ENCODE measurements around the gene ACOX3. TPM values are rescaled to one million over a fixed set of nuclear protein-coding genes. Genes with fewer than 3 reads are reported as not detected.

The ACOX3 gene
- total and polyA plus RNA-seq, 10 of the 15 experiments (the other 5 are each of a cell fraction or from before 2014, with no cell fraction given) = 2.0 to 24.5 (median 14.0) TPM

GRCh38 chr4:8353912-8354453, 86.5 kb downstream of the ACOX3 start:
- Histone ChIP-seq H3K9me3 (replicated peaks; ENCODE audit: control insufficient read depth, insufficient read depth, low read length) (no peaks in the 10 kb centered on the region; the same call in 2 of the 3 replicates), H3K4me2 (ENCODE audit: control insufficient read depth, insufficient read depth) (no peak overlapping the region), H3K27me3 (replicated peaks in 1 of 2; ENCODE audit: control insufficient read depth in 2 of 2, insufficient read depth in 2 of 2, low read length in 1 of 2) (peaks cover 0 to 2% of the 10 kb centered on the region in 2 experiments; a peak in 2 of 4 replicates), H3K4me3 (no peak overlapping the region), H3K9ac (ENCODE audit: control insufficient read depth, insufficient read depth, low read length) (no peak overlapping the region), H3K4me1 (ENCODE audit: control insufficient read depth, insufficient read depth, low read length) (no peaks in the 10 kb centered on the region), H2AFZ (ENCODE audit: control insufficient read depth, low read depth, low read length) (no peak overlapping the region), H4K20me1 (ENCODE audit: control insufficient read depth, insufficient read depth) (no peaks in the 10 kb centered on the region), H3K79me2 (ENCODE audit: control insufficient read depth, insufficient read depth, low read length) (no peaks in the 10 kb centered on the region), H3K36me3 (ENCODE audit: control insufficient read depth in 2 of 2, insufficient read depth in 2 of 2, low read length in 1 of 2) (no peaks in the 10 kb centered on the region), H3K27ac (ENCODE audit: control insufficient read depth, insufficient read depth) (no peak overlapping the region)
- intact Hi-C loops (cut with micrococcal nuclease; ENCODE audit: unreplicated experiment) = no loop called here
- no peak for FAIRE-seq
- ATAC-seq = no peak
- ChIA-PET SMC1A (ENCODE audit: uncharacterized antibody, unreplicated experiment) (no interaction called here), POLR2A (no interaction called here), RAD21 (ENCODE audit: unreplicated experiment) (no interaction called here), CTCF (interaction anchor here (0.5 kb wide), 1 partner anchor 170 kb away, joined by 3 read pairs; no protein-coding TSS in a partner anchor)
- BruUV-seq (replicated peaks) = no TSS peak
- in situ Hi-C loops (cut with MboI) = no loop called here
- WGBS (ENCODE audit: insufficient coverage, insufficient replicate concordance, low lambda C conversion rate, missing lambda C conversion rate) = 57% methylated on average over 12 of the region's 12 CpGs
- DNase-seq (ENCODE audit: low read depth, low spot score) = no peak
- no peak for TF ChIP-seq TBL1XR1 (IDR thresholded peaks at IDR 0.05; ENCODE audit: low read depth, low read length)
- TF ChIP-seq, protein P1, sequence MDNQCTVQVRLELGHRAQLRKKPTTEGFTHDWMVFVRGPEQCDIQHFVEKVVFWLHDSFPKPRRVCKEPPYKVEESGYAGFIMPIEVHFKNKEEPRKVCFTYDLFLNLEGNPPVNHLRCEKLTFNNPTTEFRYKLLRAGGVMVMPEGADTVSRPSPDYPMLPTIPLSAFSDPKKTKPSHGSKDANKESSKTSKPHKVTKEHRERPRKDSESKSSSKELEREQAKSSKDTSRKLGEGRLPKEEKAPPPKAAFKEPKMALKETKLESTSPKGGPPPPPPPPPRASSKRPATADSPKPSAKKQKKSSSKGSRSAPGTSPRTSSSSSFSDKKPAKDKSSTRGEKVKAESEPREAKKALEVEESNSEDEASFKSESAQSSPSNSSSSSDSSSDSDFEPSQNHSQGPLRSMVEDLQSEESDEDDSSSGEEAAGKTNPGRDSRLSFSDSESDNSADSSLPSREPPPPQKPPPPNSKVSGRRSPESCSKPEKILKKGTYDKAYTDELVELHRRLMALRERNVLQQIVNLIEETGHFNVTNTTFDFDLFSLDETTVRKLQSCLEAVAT (IDR thresholded peaks at IDR 0.05) = no peak
- TF ChIP-seq KAT2A (conservative IDR thresholded peaks at IDR 0.05; ENCODE audit: control insufficient read depth, low read depth, low read length) = no peak
- TF ChIP-seq RAD21 (IDR thresholded peaks at IDR 0.05; ENCODE audit: insufficient read depth, low read depth, low read length) = no peak
- TF ChIP-seq ZZZ3 (IDR thresholded peaks at IDR 0.05; ENCODE audit: control insufficient read depth, insufficient read length, low read depth) = no peak
- TF ChIP-seq ZNF622 (IDR thresholded peaks at IDR 0.05) = no peak
